Measurements from ENCODE around the gene CEMIP2. TPM values are rescaled to one million over a fixed set of nuclear protein-coding genes. Genes with fewer than 3 reads are reported as not detected.

The CEMIP2 gene
- total and polyA plus RNA-seq, 2 of the 13 experiments (the other 11 are each of a cell fraction or from before 2014, with no cell fraction given) = 94.3 to 128 TPM

DNA sequence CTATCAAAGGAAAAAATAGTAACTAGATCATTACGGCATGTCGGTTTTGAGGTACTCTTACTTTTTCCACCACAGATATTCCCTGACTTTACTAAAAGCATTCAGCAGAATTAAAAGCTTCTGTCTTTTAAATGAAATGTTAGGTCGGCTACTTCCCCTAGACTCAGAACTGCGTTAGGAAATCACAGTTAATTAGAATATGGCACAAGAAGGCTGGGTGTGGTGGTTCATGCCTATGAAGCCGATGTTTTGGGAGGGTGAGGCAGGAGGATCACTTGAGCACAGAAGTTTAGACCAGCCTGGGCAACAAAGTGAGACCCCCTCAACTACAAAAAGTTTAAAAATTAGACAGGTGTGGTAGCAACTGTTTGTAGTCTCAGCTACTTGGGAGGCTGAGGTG, 24.4 kb downstream of the CEMIP2 start:
- H3K9ac ChIP-seq (ENCODE audit: insufficient read depth, low read depth, low read length) = no peak overlapping the region
- peaks cover 14 to 45% of the 10 kb centered on the region in 2 experiments for H3K36me3 ChIP-seq (replicated peaks in 1 of 2; ENCODE audit: control insufficient read depth in 1 of 2, insufficient read depth in 2 of 2, low read length in 2 of 2)
- intact Hi-C loops (cut with micrococcal nuclease; ENCODE audit: unreplicated experiment) (loop anchor here (2.0 kb wide), 2 partner anchors 17 to 23 kb away; no protein-coding TSS in a partner anchor), in situ Hi-C loops (cut with HindIII; ENCODE audit: extremely low pct_ligation_motif_present, low pct_unique_long_range_greater_than_20kb) (no loop called here)
- TF ChIP-seq ZNF549 (CRISPR knock-in tag; IDR thresholded peaks at IDR 0.05) = no peak
- TF ChIP-seq NRL (CRISPR knock-in tag; IDR thresholded peaks at IDR 0.05; ENCODE audit: borderline replicate concordance) = no peak
- no peak for TF ChIP-seq ZNF709 (CRISPR knock-in tag; IDR thresholded peaks at IDR 0.05)
- no peak for TF ChIP-seq MTF2 (CRISPR knock-in tag; IDR thresholded peaks at IDR 0.05; ENCODE audit: borderline replicate concordance)
- no peaks in the 10 kb centered on the region for H4K20me1 ChIP-seq (ENCODE audit: insufficient read depth, low read length)
- DNase-seq (ENCODE audit: low spot score) (no peak), FAIRE-seq (no peak), ATAC-seq (no peak)
- H3K4me2 ChIP-seq (ENCODE audit: low read depth, low read length) = no peak overlapping the region
- peaks cover 36% of the 10 kb centered on the region for H3K79me2 ChIP-seq (ENCODE audit: insufficient read depth, low read length)
- H3K4me3 ChIP-seq (replicated peaks in 1 of 3; ENCODE audit: insufficient read depth in 1 of 3, low read depth in 2 of 3, low read length in 3 of 3) = no peak overlapping the region
- peak overlapping the region; percentile 82 for H3K27ac ChIP-seq (ENCODE audit: extremely low read length, insufficient read depth, low read length)
- BruUV-seq (replicated peaks) = no TSS peak
- H2AFZ ChIP-seq (ENCODE audit: low read length) = no peak overlapping the region
- H3K27me3 ChIP-seq (ENCODE audit: control insufficient read depth in 1 of 2, insufficient read depth in 2 of 2, low read length in 2 of 2) = no peaks in the 10 kb centered on the region
- peaks cover 64% of the 10 kb centered on the region for H3K4me1 ChIP-seq (ENCODE audit: insufficient read depth, low read length)
- 98% methylated on average over 5 of the region's 5 CpGs for WGBS (ENCODE audit: low lambda C conversion rate)
- no peaks in the 10 kb centered on the region for H3K9me3 ChIP-seq (ENCODE audit: low read length)
- POLR2A ChIA-PET = interaction anchor here (1.7 kb wide), 1 partner anchor 23 kb away, joined by 4 read pairs; no protein-coding TSS in a partner anchor
- CTCF ChIA-PET (ENCODE audit: low intra/inter-chr PET ratio, low total read pairs) = no interaction called here

DNA sequence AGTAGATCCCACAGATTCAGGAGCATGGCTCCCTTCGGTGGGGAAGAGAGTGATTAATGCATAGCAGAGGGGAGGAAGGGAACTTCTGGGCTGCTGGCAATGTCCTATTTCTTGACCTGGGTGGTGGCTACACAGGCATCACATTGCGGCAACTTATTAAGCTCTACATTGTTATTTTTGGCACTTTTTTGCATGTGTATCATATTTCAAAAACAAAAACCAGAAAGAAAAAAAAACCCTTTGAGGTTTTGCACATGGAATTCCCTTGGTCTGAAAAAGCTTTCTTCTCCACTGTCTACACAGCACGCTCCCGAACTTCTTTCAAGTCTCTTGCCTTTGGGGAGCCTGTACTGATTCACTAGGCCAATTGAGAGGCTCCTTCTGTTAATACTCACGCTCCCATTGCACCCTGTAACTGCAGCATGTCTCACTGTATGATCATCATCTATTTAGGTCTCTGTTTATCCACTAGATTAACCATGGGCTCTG, 25.1 kb downstream of the CEMIP2 start:
- Histone ChIP-seq H3K9ac (ENCODE audit: insufficient read depth, low read depth, low read length) (no peak overlapping the region), H4K20me1 (ENCODE audit: insufficient read depth, low read length) (no peaks in the 10 kb centered on the region), H3K4me3 (replicated peaks in 1 of 3; ENCODE audit: insufficient read depth in 1 of 3, low read depth in 2 of 3, low read length in 3 of 3) (no peak overlapping the region), H3K79me2 (ENCODE audit: insufficient read depth, low read length) (peaks cover 31% of the 10 kb centered on the region), H3K9me3 (ENCODE audit: low read length) (no peaks in the 10 kb centered on the region), H3K4me1 (ENCODE audit: insufficient read depth, low read length) (peaks cover 58% of the 10 kb centered on the region), H3K27ac (ENCODE audit: extremely low read length, insufficient read depth, low read length) (peak overlapping the region; percentile 82), H2AFZ (ENCODE audit: low read length) (no peak overlapping the region), H3K4me2 (ENCODE audit: low read depth, low read length) (peak overlapping the region; percentile 55; the same call in 1 of the 2 replicates), H3K36me3 (replicated peaks in 1 of 2; ENCODE audit: control insufficient read depth in 1 of 2, insufficient read depth in 2 of 2, low read length in 2 of 2) (peaks cover 12 to 45% of the 10 kb centered on the region in 2 experiments), H3K27me3 (ENCODE audit: control insufficient read depth in 1 of 2, insufficient read depth in 2 of 2, low read length in 2 of 2) (no peaks in the 10 kb centered on the region)
- FAIRE-seq (no peak), DNase-seq (ENCODE audit: low spot score) (no peak), ATAC-seq (peak; percentile 15; the same call in 1 of the 3 replicates)
- intact Hi-C loops (cut with micrococcal nuclease; ENCODE audit: unreplicated experiment) = loop anchor here (2.0 kb wide), 2 partner anchors 16 to 24 kb away; no protein-coding TSS in a partner anchor
- in situ Hi-C loops (cut with HindIII; ENCODE audit: extremely low pct_ligation_motif_present, low pct_unique_long_range_greater_than_20kb) = no loop called here
- no peak for TF ChIP-seq FIP1L1 (IDR thresholded peaks at IDR 0.05; ENCODE audit: borderline replicate concordance, insufficient read depth, low read depth, low read length)
- TF ChIP-seq RBM22 (optimal IDR thresholded peaks at IDR 0.05; ENCODE audit: low read length) = peak; percentile 61
- TF ChIP-seq, protein P1, sequence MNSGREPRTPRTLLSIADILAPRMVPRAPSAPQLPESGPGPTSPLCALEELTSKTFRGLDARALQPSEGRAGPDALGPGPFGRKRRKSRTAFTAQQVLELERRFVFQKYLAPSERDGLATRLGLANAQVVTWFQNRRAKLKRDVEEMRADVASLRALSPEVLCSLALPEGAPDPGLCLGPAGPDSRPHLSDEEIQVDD (CRISPR knock-in tag; IDR thresholded peaks at IDR 0.05; ENCODE audit: borderline replicate concordance) = no peak
- TF ChIP-seq ZSCAN20 (CRISPR knock-in tag; IDR thresholded peaks at IDR 0.05; ENCODE audit: borderline replicate concordance) = 0 out of 2 replicates have a peak, but pooled peaks have one; percentile 36
- TF ChIP-seq POLR2G (IDR thresholded peaks at IDR 0.05; ENCODE audit: low read depth, low read length) = peak; percentile 17; the same call in 1 of the 2 replicates
- POLR2A ChIA-PET = interaction anchor here (2.6 to 2.7 kb wide), 2 partner anchors 20 to 24 kb away, joined by 13 to 29 read pairs; partner anchors contain the start of gene CEMIP2
- CTCF ChIA-PET (ENCODE audit: low intra/inter-chr PET ratio, low total read pairs) = no interaction called here
- 87% methylated on average over 5 of the region's 5 CpGs for WGBS (ENCODE audit: low lambda C conversion rate)
- no TSS peak for BruUV-seq (replicated peaks)
